Erythroblast (primary cell): ENCODE measurements around the gene PXMP4.

Experiments used
- DNase-seq, 2 experiments: peaks; one replicate each; lab custom pipeline; 2025; lab: John Stamatoyannopoulos, UW
- GATA1 ChIP-seq: IDR thresholded peaks from 2 replicates; pipeline ENCODE4 v1.6.1; 2011; ENCODE audit warnings: low read depth, mild to moderate bottlenecking, control low read depth, low read length, moderate library complexity
- POLR2A ChIP-seq: IDR thresholded peaks from 2 replicates; pipeline ENCODE4 v1.6.1; 2011; ENCODE audit warnings: mild to moderate bottlenecking, low read length

The PXMP4 gene

DNA sequence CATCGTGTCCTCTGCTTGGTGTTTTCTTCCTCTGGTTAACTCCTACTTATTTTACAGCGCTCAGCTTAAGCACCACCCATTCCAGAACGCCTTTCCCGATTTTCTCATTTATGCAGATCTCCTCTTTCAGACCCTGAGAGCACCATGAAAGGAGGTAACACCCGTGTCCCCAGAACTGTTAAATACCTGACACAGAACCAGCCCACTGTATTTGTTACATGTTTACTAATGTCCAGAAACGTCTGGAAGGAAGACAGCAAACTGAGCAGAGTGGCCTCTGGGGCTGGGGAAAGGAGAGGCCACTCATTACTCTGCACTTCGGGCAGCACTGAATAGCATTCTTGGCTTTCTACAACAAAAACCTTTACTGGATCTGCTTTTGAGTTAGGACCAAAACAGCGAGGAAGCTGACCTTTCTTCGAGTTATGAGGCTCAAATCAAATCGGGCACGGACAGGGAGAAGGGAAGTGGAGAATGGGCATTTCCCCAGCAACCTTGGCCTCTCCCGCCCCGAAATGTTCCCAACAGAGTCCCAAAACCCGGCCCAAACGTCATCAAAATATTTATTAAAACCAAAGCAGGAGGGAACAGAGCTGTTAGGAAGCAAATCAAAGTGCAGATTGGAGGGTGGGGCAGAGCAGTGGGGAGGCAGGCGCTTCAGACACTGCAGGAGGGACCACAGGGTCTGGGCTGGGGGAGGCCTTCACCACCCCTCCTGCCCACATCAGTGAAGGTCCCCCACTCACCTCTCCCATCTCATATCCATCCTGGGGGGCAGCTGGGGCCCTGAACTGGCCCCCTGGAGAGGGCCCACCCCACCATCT is 44.8 kb downstream of the PXMP4 start:
- no peak for DNase-seq
- TF ChIP-seq POLR2A (no peak), GATA1 (no peak)

DNA sequence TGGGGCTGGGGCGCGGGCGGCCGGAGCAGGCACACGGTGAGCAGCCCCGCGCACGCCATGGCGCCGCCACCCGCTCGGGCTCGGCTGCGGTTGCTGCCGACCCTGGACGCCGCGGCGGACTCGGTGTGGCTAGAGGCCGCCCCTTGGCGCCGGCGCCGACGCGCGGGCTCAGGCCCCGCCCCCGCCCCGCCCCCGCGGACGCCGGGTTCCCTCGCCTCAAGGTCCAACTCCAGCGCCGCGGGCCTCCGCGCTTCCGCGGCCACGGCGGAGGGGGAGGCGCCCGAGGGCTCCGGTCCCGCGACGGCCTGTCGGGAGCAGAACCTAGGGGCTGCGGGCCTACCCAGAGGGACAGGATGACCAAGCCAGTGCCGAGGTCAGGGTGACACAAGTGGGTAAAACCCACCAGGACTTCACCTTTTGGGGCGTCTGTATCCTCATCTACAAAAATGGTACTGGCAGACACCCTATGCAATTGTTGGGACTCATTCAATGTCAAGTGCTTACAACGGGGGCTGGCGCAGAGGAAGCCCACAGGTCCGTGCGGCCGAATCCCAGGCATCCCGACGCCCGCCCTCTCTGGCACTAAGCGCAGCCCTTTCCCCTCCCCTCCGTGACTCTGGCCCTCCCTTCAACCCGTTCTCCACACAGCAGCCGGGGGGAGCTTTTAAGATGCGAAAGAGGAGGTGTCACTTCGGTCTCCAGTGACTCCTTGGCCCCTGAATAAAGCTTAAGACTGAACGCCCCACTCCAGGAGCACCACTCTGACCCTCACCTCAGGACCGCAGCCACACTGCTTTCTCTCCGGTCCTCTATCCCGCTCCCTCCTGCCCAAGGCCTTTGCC is 45.6 kb downstream of the PXMP4 start, which contains the start of gene NECAB3:
Gene NECAB3, minus strand, starts transcription at position 135 of the 842 bp plus-strand sequence. Its CDS starts 76 bp downstream, at position 59.
- peak; percentile 79 to 88 for DNase-seq
- TF ChIP-seq POLR2A (peak; percentile 29), GATA1 (no peak)

DNA sequence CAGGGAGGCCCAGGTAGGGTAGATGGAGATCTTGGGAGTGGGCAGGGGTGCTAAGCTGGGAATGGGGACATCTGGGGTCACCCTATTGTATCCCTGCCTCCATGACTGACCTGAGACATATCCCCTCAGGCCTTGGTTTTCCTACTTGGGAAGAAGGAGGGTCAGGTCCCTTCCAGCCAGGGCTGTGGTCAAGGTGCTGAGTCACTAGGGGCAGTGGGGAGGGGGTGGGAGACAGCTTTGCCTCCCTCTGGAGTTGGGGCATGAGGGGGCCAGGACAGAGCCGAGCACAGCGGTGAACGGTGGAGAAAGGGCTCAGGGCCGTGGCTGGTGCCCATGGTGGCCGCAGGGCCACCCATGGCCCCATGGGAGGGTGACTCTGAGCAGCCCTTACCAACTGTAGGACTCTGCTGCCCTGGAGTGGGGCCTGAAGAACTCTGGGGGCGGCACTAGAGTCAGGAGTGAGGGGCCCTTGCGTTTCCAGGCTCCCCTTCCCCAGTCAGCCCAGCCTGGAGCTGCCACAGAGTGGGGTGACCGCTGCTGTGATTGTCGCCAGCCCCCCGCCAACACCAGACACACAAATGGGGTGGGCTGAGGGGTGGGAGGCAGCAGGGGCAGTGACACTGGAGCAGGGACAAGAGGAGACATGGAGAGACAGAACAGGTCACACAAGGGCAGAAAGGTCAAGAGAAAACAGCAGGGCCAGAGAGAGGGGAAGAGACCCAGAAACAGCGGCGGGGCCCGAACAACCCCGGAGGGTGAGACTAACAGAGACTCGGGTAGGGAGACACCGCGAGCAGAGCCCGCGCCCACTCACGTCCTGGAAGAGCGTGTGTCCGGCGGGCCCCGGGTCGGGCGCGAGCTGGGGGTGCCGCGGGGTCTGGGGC is 46.5 kb downstream of the PXMP4 start:
- TF ChIP-seq POLR2A, result no peak
- TF ChIP-seq GATA1, result no peak
- DNase-seq, result no peak

DNA sequence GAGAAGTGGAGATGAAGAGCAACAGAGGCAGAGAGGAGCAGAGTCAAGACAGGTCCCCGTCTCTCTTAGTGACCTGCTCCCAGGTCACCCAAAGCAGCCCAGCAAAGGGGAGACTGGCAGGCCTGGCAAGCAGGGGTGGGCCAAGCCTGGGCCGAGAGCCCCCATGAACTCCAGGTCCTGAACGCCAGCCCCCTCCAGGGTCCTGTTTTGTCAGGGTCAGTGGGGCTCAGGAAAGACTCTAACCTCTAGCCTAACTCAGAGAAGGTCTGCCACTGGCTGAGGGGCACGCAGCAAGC is 47.0 kb downstream of the PXMP4 start:
- TF ChIP-seq POLR2A (no peak), GATA1 (no peak)
- no peak for DNase-seq

DNA sequence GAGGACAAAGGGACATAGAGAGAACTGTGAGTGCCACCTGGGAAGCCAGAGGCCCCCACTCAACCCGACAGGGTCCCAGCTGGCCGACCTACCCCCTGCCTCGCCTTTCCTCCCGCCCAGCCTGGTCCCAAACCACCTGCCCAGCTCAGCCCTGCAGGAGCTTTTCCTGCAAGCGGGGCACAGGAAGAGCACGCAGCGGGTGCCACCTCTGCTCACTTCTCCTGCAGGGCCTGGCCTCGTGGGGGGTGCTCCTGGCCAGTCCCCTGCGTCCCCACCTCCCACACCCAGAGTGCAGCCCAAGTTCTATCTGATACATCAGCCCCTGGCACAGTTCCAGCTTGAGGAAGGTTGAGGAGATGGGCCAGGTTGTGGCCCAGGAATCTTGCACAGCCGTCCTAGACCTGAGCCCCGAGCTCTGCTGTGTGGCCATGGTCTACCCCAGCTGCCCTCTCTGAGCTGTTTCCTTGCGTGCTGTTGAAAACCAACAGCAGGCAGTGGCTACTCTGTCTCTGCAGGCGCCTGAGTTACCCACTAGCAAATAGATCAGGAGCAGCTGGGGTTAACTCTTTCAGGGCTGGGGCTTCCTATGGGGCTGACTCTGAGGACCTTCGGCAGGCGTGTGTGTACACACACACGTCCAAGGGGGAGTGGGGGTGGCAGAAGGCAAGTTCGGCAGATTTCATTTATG is 47.5 kb downstream of the PXMP4 start:
- TF ChIP-seq POLR2A, result no peak
- TF ChIP-seq GATA1, result no peak
- DNase-seq, result peak; percentile 42 to 51

DNA sequence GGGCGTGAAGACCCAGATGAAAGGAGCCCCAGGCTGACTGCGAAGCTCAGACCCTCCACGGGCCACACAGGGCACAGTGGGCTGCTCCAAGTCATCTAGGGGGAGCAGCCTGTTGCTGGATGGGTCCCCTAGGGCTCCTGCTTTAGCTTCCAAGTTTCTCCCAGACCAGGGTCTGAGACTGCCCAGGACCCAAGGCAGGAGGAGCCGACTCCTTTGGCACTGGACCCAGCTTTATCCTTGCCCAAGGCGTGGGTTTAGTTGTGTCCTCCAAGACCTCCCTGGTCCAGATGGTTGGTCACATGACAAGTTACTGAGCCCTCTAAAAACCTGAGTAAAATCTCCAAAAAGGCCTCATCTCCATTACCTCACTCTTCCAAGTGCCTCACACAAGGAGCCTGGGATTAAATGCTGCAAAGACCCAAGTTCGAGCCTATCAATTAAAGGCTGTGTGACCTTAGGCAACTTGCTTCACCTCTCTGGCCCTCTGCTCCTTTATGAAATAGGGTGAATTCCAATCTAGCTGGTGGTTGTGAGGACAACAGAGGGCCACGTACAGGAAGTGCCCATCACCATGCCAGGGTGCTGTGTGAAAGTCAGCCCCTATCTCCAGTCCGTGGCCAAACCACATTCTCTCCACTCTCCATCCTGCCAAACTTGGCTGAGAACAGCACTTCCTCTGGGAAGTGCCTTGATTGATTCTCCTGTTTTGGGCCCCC is 48.4 kb downstream of the PXMP4 start:
- DNase-seq, result no peak
- TF ChIP-seq POLR2A (no peak), GATA1 (no peak)

DNA sequence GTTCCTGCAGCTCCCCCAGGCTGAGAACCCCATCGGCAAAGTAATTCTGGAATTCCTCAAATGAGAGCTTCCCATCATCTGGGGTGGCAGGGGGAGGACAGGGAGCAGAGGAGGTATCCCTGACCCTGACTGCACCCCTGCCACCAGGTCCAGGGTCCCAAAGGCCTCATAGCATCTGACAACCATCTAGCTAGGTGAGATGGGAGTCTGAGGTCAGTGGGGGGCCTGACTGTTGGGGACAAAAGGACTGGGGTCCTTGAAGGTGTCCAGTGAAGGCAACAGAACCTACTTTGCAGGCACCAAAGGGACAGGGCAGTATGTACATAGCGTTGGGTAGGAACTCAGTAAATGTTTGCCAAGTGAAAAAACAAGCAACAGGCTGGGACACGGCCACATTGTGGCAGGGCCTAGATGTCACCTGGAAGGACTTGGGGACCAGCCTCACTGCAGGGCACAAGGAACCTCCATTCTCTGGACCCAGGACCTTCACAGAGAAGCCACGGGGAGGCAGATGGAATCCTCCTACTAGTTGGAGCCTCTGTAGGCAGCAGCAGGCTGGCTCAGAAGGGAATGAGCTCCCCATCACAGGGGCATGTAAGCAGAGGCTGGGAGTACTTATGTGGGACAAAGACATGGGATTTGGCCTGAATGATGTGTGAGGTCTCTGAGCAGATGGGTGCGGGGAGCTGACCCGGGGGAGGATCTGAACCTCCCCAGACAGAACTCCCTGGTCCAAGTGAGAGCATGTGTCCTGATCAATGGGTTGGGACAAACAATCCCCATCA is 49.2 kb downstream of the PXMP4 start:
- DNase-seq, result no peak

DNA sequence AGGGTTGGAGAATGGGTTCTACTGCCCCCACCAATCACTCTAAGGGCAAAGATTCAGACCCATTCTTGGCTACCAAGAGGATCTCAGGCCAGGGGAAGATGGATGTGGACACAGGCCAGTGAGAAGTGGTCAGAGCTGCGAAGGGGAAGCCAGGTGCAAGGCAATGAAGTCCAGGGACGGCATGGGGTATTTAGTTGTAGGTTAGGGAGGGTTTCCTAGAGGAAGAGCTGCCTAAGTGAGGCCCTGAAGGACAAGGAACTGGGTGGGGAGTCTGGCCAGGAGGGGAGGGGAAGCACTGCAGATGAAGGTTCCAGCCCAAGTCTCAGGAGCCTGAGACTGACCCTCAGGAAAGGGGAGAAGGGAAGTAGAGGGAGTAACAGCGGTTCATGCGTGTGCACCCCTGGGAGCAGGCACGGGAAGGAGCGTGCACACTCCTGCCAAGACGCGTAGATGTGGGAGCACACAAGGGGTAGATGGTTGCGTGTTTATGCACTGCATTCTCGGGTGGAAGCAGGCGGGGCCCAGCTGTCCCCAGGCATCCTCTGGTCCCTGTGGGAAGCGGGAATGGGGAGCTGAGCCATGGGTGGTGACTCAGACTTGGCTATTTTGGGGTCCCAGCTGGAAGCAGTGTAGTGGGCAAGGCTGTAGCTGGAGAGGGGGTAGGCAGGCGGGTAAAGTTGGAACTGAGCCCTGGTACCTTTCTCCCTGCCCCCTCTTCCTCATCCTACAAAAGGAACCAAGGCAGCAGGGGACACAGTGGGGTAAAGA is 50.1 kb downstream of the PXMP4 start:
- TF ChIP-seq GATA1, result no peak
- no peak for TF ChIP-seq POLR2A
- no peak for DNase-seq

More for the DNA sequence above, 49.2 kb downstream of the PXMP4 start:
- TF ChIP-seq POLR2A, result no peak
- TF ChIP-seq GATA1, result no peak

DNA sequence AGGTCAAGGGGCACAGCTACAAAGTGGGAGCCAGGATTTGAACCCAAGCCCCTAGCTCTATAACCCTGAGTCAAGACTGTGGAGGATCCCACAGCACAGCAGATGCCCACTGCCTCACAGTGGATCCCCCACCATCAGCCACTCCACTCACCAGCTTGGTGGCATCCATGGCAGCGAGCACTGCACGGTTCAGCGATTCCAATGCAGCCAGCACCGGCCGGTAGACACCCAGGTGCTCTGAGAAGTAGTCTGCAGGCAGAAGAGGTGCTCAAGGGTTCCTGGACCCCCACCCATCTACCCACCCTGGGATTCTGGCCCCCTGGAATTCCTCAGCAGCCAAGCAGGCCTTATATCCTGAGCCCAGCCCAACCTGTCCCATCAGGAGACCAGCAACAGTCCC is 50.9 kb downstream of the PXMP4 start:
- TF ChIP-seq POLR2A (no peak), GATA1 (no peak)

DNA sequence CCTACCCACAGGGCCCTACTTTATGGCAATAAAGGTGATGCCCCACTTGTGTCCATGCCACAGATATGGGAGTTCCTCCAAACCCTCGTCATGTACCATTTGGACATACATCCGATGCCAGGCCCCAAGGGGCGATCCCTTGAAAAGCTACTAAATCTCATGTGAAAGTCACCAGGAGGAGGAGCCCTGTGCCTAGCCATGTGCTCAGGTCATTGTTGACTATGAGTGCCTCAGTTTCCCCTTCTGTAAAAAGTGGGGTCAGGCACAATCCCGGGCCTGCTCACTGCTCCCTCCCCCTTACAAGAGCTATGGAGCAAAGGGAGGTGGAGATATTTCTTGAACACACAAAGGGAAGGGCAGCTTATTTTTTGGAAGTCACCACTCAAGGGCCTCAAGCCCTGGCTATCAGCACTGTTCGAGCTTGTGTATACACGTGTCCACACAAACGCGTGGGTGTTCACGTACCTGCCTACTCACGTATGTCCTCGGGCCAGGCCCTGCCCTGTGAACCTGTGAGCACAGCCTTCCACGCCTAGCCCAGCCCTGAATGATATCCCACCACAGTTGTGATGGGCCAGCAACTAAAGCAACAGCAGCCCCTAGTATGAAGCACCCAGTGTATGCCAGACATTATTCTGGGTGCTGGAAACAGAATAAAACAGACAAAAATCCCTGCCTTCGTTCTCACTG is 51.5 kb downstream of the PXMP4 start:
- DNase-seq, result peak in 1 of 2 experiments; percentile 37
- TF ChIP-seq GATA1 (no peak), POLR2A (no peak)

More for the DNA sequence above, 50.9 kb downstream of the PXMP4 start:
- DNase-seq, result no peak
